Fibroblast of skin of back (primary cell): Measurements from ENCODE around the gene GABPB1. TPM values are rescaled to one million over a fixed set of nuclear protein-coding genes. Genes with fewer than 3 reads are reported as not detected.
"Not testable (repeated sequence)": the region's sequence is repeated elsewhere in the genome, so short reads cannot be mapped to it uniquely, and the experiment has no call there.

Experiments used
- DNase-seq: peaks from one replicate; pipeline ENCODE4 v3.0.0-alpha.2; 2013
- polyA plus RNA-seq, 2 experiments: library from polyadenylated mRNA; unstranded; fragments of 120-200 nt; gene quantifications; one replicate each; pipeline ENCODE4 v1.2.1, GENCODE V29; 2013; ENCODE audit not compliant: insufficient read length in 2 of 2

GABPB1 gene
- polyA plus RNA-seq (2013, experiment 1 of 2; ENCODE audit: insufficient read length), result 27.1 TPM
- 17.2 TPM for polyA plus RNA-seq (2013, experiment 2 of 2; ENCODE audit: insufficient read length)

GRCh38 chr15:50354838-50355618 lies at the start of gene GABPB1:
Gene GABPB1 (minus strand): TSS chr15:50355198. CDS start chr15:50309798, 45,400 bp downstream.
- DNase-seq, result peak; percentile 93

- DNase-seq, result not testable (repeated sequence)
These were observed 36.6 kb upstream of the GABPB1 start for GRCh38 chr15:50391561-50391960.

- no peak for DNase-seq
These were observed 35.7 kb upstream of the GABPB1 start for GRCh38 chr15:50390554-50391264.

GRCh38 chr15:50382408-50382807 lies 27.4 kb upstream of the GABPB1 start:
- not testable (repeated sequence) for DNase-seq

GRCh38 chr15:50381438-50381837 lies 26.4 kb upstream of the GABPB1 start:
- peak; percentile 4 for DNase-seq

- peak; percentile 20 for DNase-seq
These were observed 25.1 kb upstream of the GABPB1 start for GRCh38 chr15:50380089-50380488.

GRCh38 chr15:50379413-50379812 lies 24.4 kb upstream of the GABPB1 start:
- not testable (repeated sequence) for DNase-seq

GRCh38 chr15:50378776-50379175 lies 23.8 kb upstream of the GABPB1 start:
- no peak for DNase-seq

- no peak for DNase-seq
These were observed 23.1 kb upstream of the GABPB1 start for GRCh38 chr15:50377867-50378751.

GRCh38 chr15:50369564-50369963 lies 14.6 kb upstream of the GABPB1 start:
- not testable (repeated sequence) for DNase-seq

GRCh38 chr15:50365971-50366370 lies 11.0 kb upstream of the GABPB1 start:
- DNase-seq, result no peak

GRCh38 chr15:50365570-50365969 lies 10.6 kb upstream of the GABPB1 start:
- no peak for DNase-seq

GRCh38 chr15:50363612-50364011 lies 8.6 kb upstream of the GABPB1 start:
- DNase-seq, result no peak

GRCh38 chr15:50361756-50362155 lies 6.8 kb upstream of the GABPB1 start:
- DNase-seq, result no peak

GRCh38 chr15:50358845-50359244 lies 3.8 kb upstream of the GABPB1 start:
- DNase-seq, result peak; percentile 51

- peak; percentile 7 for DNase-seq
These were observed 982 bp upstream of the GABPB1 start for GRCh38 chr15:50355980-50356379.

GRCh38 chr15:50355619-50355905 lies 564 bp upstream of the GABPB1 start:
- no peak for DNase-seq

GRCh38 chr15:50353975-50354837 lies 792 bp downstream of the GABPB1 start:
- peak; percentile 84 for DNase-seq

- DNase-seq, result peak; percentile 79
These were observed 1.6 kb downstream of the GABPB1 start for GRCh38 chr15:50353251-50353974.

- DNase-seq, result no peak
These were observed 4.4 kb downstream of the GABPB1 start for GRCh38 chr15:50350621-50351020.

- no peak for DNase-seq
These were observed 9.7 kb downstream of the GABPB1 start for GRCh38 chr15:50345298-50345697.
